Measurements from ENCODE around the gene TMA7B.

Gene TMA7B

GRCh38 chr22:39959640-39960447, at the start of gene TMA7B:
Gene TMA7B, plus strand, starts transcription at chr22:39960397. Its CDS starts 3,978 bp downstream, at chr22:39964375.
- no peak for DNase-seq (ENCODE audit: low read depth in 2 of 2)

GRCh38 chr22:39910876-39911613, 49.2 kb upstream of the TMA7B start:
- DNase-seq (ENCODE audit: low read depth in 2 of 2) = no peak

DNA sequence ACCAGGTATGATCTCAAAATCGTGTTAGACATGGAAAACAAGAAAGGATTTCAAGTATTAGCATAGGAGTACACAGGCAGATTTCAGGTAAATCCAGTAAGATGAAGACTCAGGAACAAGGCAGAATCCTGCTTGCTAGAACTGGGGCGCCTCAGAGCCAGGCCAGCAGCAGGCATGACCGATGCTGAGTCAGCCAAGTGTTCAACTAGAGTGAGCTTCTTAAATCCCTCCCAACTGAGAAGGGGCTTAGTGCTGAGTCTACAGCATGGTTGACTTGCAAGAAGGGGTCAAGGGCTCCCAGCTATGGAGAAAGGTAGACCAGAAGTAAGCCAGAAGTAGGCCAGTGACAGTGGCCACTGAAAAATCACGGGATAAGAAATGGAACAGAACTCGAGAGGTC, 46.9 kb upstream of the TMA7B start:
- no peak for DNase-seq (ENCODE audit: low read depth in 2 of 2)

DNA sequence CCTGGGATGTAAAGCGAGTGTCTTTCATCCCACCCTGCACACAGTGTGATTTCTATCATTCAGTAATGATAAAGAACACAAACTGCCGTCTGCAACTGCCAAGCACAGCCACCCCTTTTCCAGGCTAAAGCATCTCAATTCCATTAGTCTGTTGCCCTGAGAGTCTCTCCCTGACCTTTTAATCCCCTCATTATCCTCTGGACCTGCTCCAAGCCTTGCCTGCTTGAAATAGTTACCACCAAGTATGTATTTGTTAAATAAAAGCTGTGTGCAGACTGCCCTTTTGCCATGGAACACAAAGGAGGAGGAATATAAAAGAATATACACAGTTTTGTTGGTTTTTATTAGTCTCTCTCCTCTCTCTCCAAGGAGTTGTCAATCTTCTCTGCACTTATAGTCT, 46.3 kb upstream of the TMA7B start:
- DNase-seq (ENCODE audit: low read depth in 2 of 2) = no peak

DNA sequence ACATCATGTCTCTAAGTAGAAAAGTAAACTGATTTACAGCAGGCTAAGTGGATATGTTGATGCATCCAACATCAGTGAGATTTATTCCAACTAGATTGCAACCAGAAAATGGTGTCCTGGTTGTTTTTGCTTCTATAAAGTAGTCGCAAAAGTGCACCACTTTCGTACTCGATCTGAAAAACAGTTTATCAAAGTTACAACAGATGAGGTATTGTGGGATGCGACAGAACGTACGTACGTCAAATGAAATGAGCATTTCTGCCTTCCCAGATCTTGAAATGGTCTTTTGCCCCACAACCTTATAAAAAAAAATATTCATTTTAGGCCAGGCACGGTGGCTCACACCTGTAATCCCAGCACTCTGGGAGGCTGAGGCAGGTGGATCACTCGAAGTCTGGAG, 45.6 kb upstream of the TMA7B start:
- DNase-seq (ENCODE audit: low read depth in 2 of 2) = no peak

GRCh38 chr22:39915295-39915726, 44.9 kb upstream of the TMA7B start:
- DNase-seq (ENCODE audit: low read depth in 2 of 2) = no peak

- DNase-seq (ENCODE audit: low read depth in 2 of 2) = no peak
Measured at GRCh38 chr22:39916496-39916895, 43.7 kb upstream of the TMA7B start.

DNA sequence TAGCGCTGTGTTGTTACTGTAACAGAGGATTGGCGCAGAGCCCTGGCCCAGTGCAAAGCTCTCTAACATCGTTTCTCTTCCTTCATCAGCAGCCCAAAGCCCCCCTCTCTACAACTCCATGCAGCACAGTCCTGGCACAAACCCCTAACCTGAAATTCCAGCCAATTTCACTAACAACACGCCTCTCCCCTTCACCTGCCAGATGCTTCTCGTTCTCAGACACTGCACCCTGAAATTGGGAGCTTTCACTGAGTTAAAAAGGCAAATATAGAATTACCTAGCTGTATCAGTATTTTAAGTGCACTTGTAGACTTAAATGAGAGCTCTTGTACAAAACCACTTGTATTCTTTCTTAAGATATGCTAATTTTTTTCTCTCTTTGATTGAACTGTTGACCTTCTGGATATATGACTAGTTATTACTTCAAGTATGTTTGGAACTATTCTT, 43.0 kb upstream of the TMA7B start:
- DNase-seq (ENCODE audit: low read depth in 2 of 2) = no peak

DNA sequence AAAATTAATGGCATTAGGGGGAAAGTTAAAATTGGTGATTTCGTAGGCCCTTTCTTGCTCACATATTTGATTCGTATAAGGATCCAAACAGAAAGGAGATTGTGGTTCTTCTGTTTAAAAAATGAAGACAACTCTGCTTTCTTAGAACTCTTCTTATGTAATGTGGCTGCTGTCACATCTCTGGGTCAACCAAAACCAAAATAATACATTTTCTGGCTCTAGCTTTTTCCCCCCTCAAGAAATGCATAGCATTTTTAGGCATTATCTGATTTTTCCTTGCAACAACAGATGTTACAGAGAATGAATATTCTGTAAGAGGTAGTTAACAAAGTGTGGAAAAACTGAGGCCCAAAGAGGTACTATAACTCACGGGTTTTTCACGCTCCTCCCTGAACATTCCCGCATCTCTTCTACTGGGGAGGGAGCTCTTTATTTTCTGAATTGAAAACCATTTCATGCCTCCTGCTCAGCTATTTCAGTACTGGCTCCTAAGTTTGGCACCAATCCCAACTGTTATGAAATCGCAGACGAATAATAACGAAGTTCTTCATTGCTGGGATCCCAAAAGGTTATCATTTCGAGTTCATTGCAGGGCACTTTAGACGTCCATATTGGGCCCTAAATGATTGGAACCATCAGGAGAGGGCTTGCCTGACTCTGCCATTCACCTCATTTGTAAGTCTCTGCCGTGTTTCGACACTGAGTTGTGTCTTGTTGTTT, 42.3 kb upstream of the TMA7B start:
- no peak for DNase-seq (ENCODE audit: low read depth in 2 of 2)

- DNase-seq (ENCODE audit: low read depth in 2 of 2) = peak; percentile 26 to 45
Measured at GRCh38 chr22:39920134-39920743, 40.0 kb upstream of the TMA7B start.

- no peak for DNase-seq (ENCODE audit: low read depth in 2 of 2)
Measured at GRCh38 chr22:39923696-39924095, 36.5 kb upstream of the TMA7B start.

GRCh38 chr22:39924286-39924685, 35.9 kb upstream of the TMA7B start:
- no peak for DNase-seq (ENCODE audit: low read depth in 2 of 2)

- DNase-seq (ENCODE audit: low read depth in 2 of 2) = no peak
Measured at GRCh38 chr22:39925273-39925672, 34.9 kb upstream of the TMA7B start.

GRCh38 chr22:39925909-39926679, 34.1 kb upstream of the TMA7B start:
- no peak for DNase-seq (ENCODE audit: low read depth in 2 of 2)

DNA sequence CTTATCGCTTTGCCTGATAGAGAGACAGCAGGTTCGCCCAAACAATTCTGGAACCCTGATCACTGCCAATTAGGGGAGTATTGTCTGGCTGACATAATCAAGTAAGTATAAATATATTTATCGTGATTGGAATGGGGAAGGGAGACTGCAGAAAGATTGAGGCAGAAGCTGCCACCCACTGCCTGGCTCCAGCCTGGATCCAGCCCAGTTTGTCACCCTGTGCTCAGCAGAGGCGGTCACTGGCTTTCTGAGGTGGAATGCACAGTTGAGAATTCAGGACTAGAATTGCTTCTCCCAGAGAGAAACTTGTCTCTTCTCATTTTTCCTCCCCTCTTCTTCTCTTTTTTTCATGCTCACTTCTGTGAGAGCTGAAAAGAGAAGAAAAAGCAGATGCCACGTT, 33.4 kb upstream of the TMA7B start:
- DNase-seq (ENCODE audit: low read depth in 2 of 2) = no peak

DNA sequence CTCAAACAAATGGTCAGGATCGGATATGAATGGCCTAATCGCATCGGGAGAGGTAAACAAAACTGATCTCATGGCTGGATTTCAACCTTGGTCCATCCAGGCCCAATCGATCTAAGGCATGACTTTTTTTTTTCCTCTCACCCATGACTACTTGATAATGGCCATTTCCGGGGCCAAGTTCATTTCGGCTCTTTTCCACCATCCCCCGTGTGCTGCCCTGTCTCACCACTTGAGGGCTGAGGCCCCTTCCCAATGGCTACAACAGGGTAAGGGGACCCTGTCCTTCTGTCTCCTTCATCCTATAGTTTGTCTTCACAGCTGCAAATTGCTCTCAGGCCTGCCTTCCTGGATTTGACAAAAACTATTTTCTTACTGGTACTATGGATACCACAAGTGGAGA, 32.7 kb upstream of the TMA7B start:
- DNase-seq (ENCODE audit: low read depth in 2 of 2) = no peak

GRCh38 chr22:39928536-39929520, 31.4 kb upstream of the TMA7B start:
- DNase-seq (ENCODE audit: low read depth in 2 of 2) = no peak

- no peak for DNase-seq (ENCODE audit: low read depth in 2 of 2)
Measured at GRCh38 chr22:39931251-39931650, 28.9 kb upstream of the TMA7B start.

DNA sequence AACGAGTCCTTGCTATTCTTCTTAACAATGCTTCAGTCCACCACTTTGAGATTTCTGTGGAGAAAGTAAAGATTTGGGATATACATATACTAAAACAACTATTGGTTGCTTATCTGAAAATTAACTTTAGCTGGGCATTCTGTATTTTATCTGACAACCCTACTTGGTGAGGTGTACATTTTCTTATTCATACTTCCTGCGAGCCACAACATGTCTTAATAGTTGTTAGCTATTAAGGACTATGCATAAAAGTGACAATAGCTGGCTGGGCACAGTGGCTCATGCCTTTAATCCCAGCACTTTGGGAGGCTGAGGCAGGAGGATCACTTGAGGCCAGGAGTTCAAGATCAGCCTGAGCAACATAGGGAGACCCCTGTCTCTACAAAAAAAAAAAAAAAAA, 28.0 kb upstream of the TMA7B start:
- DNase-seq (ENCODE audit: low read depth in 2 of 2) = no peak
